ENCODE measurements around the gene ELP5.

DNA sequence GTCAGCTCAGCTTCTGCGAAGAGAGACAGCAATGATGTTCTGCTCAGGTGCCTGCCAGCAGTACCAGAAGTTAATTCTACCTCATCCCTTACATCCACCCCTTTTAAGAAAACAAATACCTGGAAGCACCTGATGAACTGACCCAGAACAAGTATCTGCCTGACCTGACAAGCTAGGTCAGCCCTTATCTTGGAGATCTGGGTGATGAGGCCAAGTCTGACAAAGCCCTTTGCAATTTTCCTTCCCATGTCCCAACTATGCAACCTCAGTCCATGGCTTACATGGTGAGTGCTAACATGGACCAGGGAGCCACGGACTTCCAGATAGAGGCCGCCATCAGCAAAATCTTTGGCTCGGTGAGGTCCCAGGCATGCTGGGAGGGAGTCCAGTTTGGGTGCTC is 28.6 kb upstream of the ELP5 start:
- TF ChIP-seq, protein P1, sequence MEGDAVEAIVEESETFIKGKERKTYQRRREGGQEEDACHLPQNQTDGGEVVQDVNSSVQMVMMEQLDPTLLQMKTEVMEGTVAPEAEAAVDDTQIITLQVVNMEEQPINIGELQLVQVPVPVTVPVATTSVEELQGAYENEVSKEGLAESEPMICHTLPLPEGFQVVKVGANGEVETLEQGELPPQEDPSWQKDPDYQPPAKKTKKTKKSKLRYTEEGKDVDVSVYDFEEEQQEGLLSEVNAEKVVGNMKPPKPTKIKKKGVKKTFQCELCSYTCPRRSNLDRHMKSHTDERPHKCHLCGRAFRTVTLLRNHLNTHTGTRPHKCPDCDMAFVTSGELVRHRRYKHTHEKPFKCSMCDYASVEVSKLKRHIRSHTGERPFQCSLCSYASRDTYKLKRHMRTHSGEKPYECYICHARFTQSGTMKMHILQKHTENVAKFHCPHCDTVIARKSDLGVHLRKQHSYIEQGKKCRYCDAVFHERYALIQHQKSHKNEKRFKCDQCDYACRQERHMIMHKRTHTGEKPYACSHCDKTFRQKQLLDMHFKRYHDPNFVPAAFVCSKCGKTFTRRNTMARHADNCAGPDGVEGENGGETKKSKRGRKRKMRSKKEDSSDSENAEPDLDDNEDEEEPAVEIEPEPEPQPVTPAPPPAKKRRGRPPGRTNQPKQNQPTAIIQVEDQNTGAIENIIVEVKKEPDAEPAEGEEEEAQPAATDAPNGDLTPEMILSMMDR (IDR thresholded peaks at IDR 0.05): no peak
- no peak for TF ChIP-seq POLR2A (IDR thresholded peaks at IDR 0.05)
